GM12878 (cell line): ENCODE measurements around the gene IL17A. TPM values are rescaled to one million over a fixed set of nuclear protein-coding genes. Genes with fewer than 3 reads are reported as not detected.

Experiments used
- ATAC-seq: fragments of 200-7000 bp; cut with Tn5 transposase; 3 replicates; pipeline ENCODE4 v1.9.1; 2020; ENCODE audit warnings: mild to moderate bottlenecking, moderate library complexity
- BruUV-seq: library from RNA; stranded (reverse); fragments of 400-500 nt; replicated peaks from 2 replicates; lab custom pipeline; 2021; lab: Mats Ljungman, UMichigan
- CTCF ChIA-PET: fragments of 300-600 bp; sonication (Branson Sonifier 250); formaldehyde crosslinking; extraction: SDS; loops from one replicate; lab custom pipeline; 2021; ENCODE audit warnings: inconsistent platforms; lab: Yijun Ruan, JAX
- POLR2A ChIA-PET: fragments of 350-600 bp; formaldehyde crosslinking; extraction: SDS; loops from one replicate; lab custom pipeline; 2021; ENCODE audit warnings: inconsistent platforms; lab: Charles Lee
- RAD21 ChIA-PET: fragments of 300-600 bp; sonication (Branson Sonifier 250); formaldehyde crosslinking; loops from one replicate; lab custom pipeline; 2023; ENCODE audit warnings: antibody characterized with exemption; ENCODE audit not compliant: unreplicated experiment; lab: Charles Lee
- SMC1A ChIA-PET: fragments of 300-600 bp; sonication (Branson Sonifier 250); formaldehyde crosslinking; loops from one replicate; lab custom pipeline; 2023; ENCODE audit not compliant: unreplicated experiment, uncharacterized antibody; lab: Charles Lee
- DNase-seq: peaks from one replicate; pipeline ENCODE4 v3.0.0-alpha.2; 2011; ENCODE audit warnings: low read depth, low spot score
- FAIRE-seq: peaks from 3 replicates; lab custom pipeline; 2011; peaks lifted over from hg19 to GRCh38; lab: Jason Lieb, UNC
- H2AFZ ChIP-seq: 2 replicates; pipeline ENCODE4 v1.6.0; 2011; ENCODE audit warnings: low read depth, low read length, control low read depth; ENCODE audit not compliant: control insufficient read depth
- H3K27ac ChIP-seq: 2 replicates; pipeline ENCODE4 v1.5.1; 2011; ENCODE audit warnings: control low read depth; ENCODE audit not compliant: control insufficient read depth, insufficient read depth
- H3K27me3 ChIP-seq, 2 experiments: replicated peaks in 1 of 2; 2 replicates each; pipeline versions ENCODE4 v1.6.0 to v1.6.1; 2011; ENCODE audit warnings: low read length in 1 of 2; ENCODE audit not compliant: control insufficient read depth in 2 of 2, insufficient read depth in 2 of 2
- H3K36me3 ChIP-seq, 2 experiments: 2 replicates each; pipeline ENCODE4 v1.5.1; 2011; ENCODE audit warnings: low read length in 1 of 2; ENCODE audit not compliant: control insufficient read depth in 2 of 2, insufficient read depth in 2 of 2
- H3K4me1 ChIP-seq: 2 replicates; pipeline ENCODE4 v1.6.1; 2011; ENCODE audit warnings: mild to moderate bottlenecking, low read length, moderate library complexity, mixed read lengths; ENCODE audit not compliant: control insufficient read depth, insufficient read depth
- H3K4me2 ChIP-seq: 2 replicates; pipeline ENCODE4 v1.6.0; 2011; ENCODE audit warnings: control low read depth; ENCODE audit not compliant: control insufficient read depth, insufficient read depth
- H3K4me3 ChIP-seq: fragments of 200-600 bp; sonication (generic); 2 replicates; pipeline ENCODE4 v1.5.1; 2016
- H3K79me2 ChIP-seq: 2 replicates; pipeline ENCODE4 v1.6.0; 2011; ENCODE audit warnings: low read length; ENCODE audit not compliant: control insufficient read depth, insufficient read depth
- H3K9ac ChIP-seq: 2 replicates; pipeline ENCODE4 v1.8.0; 2011; ENCODE audit warnings: low read length, control low read depth, mixed read lengths; ENCODE audit not compliant: control insufficient read depth, insufficient read depth
- H3K9me3 ChIP-seq: replicated peaks from 3 replicates; pipeline ENCODE4 v1.5.1; 2011; ENCODE audit warnings: mild to moderate bottlenecking, low read length; ENCODE audit not compliant: control insufficient read depth, insufficient read depth
- H4K20me1 ChIP-seq: 2 replicates; pipeline ENCODE4 v1.6.0; 2011; ENCODE audit not compliant: control insufficient read depth, insufficient read depth
- CBX5 ChIP-seq: sonication (generic); IDR thresholded peaks from 2 replicates; pipeline ENCODE4 v1.6.1; 2016; ENCODE audit warnings: low read depth, moderate library complexity, mild to moderate bottlenecking, inconsistent platforms
- E4F1 ChIP-seq: fragments of 450-650 bp; IDR thresholded peaks from 2 replicates; pipeline ENCODE4 v1.6.1; 2018; ENCODE audit warnings: borderline replicate concordance, mild to moderate bottlenecking; ENCODE audit not compliant: partially characterized antibody
- HDGF ChIP-seq: fragments of 450-650 bp; IDR thresholded peaks from 2 replicates; pipeline ENCODE4 v1.6.1; 2016; ENCODE audit warnings: antibody characterized with exemption
- IKZF1 ChIP-seq: fragments of 450-650 bp; conservative IDR thresholded peaks from 2 replicates; pipeline ENCODE4 v1.6.1; 2017; ENCODE audit warnings: antibody characterized with exemption, mild to moderate bottlenecking
- MYC ChIP-seq: IDR thresholded peaks from 2 replicates; pipeline ENCODE4 v1.6.1; 2011; ENCODE audit warnings: mild to moderate bottlenecking, low read length, moderate library complexity, inconsistent platforms; ENCODE audit not compliant: insufficient read depth, insufficient replicate concordance, insufficient read length, severe bottlenecking
- POLR2A ChIP-seq: IDR thresholded peaks from 2 replicates; pipeline ENCODE4 v1.6.1; 2011; ENCODE audit warnings: low read depth, mild to moderate bottlenecking, low read length
- RAD21 ChIP-seq: IDR thresholded peaks from 2 replicates; pipeline ENCODE4 v1.6.1; 2011; ENCODE audit warnings: mild to moderate bottlenecking, low read depth, low read length, moderate library complexity; ENCODE audit not compliant: insufficient read depth
- SMC3 ChIP-seq: IDR thresholded peaks from 2 replicates; pipeline ENCODE4 v1.6.1; 2011; ENCODE audit warnings: low read length, improper control_type of control experiment, borderline replicate concordance
- STAT3 ChIP-seq: IDR thresholded peaks from 2 replicates; pipeline ENCODE4 v1.6.1; 2011; ENCODE audit warnings: low read depth, low read length, improper control_type of control experiment
- WGBS: methylation state at CpG from one replicate; pipeline ENCODE4 v1.1.6; 2016; ENCODE audit warnings: low lambda C conversion rate; ENCODE audit not compliant: insufficient replicate concordance, insufficient coverage; ENCODE audit errors: missing lambda C conversion rate; 5-methylcytosine and 5-hydroxymethylcytosine counted together
- in situ Hi-C: fragments of 300-500 bp; cut with MboI; formaldehyde crosslinking; loops from 9 replicates; pipeline ENCODE4 v1.14.3; 2018; ENCODE audit warnings: mixed read lengths
- intact Hi-C: fragments of 100-400 bp; cut with micrococcal nuclease; formaldehyde crosslinking; loops from one replicate; pipeline ENCODE4 v1.14.2; 2022; ENCODE audit not compliant: unreplicated experiment
- polyA plus RNA-seq, 11 experiments: library from polyadenylated mRNA; depleted of rRNA in 4 of 11; unstranded in 6 of 11; stranded (reverse) in 5 of 11; fragments of >200 nt; fragmentation: Nextera tagmentation in 4 of 11; fragmentation: Illumina TruSeq in 1 of 11; extraction: Ambion mirVana in 4 of 11; extraction: Trizol in 1 of 11; gene quantifications; 1 replicate in 1 of 11; 2 replicates in 10 of 11; pipeline versions ENCODE4 v1.2.1 to v1.2.3, GENCODE V29; 2011 to 2016; ENCODE audit warnings: inconsistent platforms in 2 of 11, missing spikeins in 2 of 11, low read depth in 1 of 11
- total RNA-seq, 4 experiments: library from RNA; depleted of rRNA in 3 of 4; stranded (reverse); fragments of >200 nt in 3 of 4; fragmentation: Illumina TruSeq in 1 of 4; extraction: Trizol in 1 of 4; gene quantifications; 2 replicates each; pipeline versions ENCODE4 v1.2.1 to v1.2.3, GENCODE V29; 2013 to 2021
- TF ChIP-seq, protein P1 (sequence below): fragments of 150-350 bp; IDR thresholded peaks from 2 replicates; pipeline ENCODE4 v1.6.1; 2014; ENCODE audit warnings: mild to moderate bottlenecking, low read depth, low read length
- TF ChIP-seq, protein P2 (sequence below), 3 experiments: IDR thresholded peaks in 2 of 3; conservative IDR thresholded peaks in 1 of 3; 2 replicates each; pipeline ENCODE4 v1.5.1; 2011; ENCODE audit warnings: low read depth in 3 of 3, low read length in 3 of 3, mild to moderate bottlenecking in 3 of 3, control low read depth in 2 of 3, moderate library complexity in 2 of 3, inconsistent platforms in 1 of 3, mixed read lengths in 1 of 3; ENCODE audit not compliant: control insufficient read depth in 2 of 3, insufficient read depth in 1 of 3; ENCODE audit errors: extremely low read depth in 1 of 3

The IL17A gene
- total and polyA plus RNA-seq, 10 of the 15 experiments (the other 5 are each of a cell fraction or from before 2014, with no cell fraction given) = not detected

DNA sequence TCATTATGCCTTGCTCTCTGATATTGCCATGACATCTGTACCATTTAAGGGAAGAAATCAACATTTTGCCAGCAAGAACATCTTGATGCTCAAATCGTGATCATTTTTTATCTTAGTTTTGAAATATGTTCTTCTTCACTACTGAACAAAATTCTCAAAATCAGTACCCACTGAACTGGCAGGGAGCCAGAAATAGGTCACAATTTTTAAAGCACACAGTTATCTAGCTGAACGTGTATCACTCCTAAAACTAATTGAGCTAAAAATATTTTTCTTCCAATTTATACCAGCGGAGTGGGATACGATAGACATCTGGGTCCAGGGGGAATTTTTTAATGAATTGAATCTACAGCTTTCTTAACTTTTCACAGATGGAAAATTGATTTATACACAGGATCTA, 46.8 kb downstream of the IL17A start (continued):
- TF ChIP-seq E4F1 = no peak
- no peak for TF ChIP-seq POLR2A
- TF ChIP-seq STAT3 = no peak
- TF ChIP-seq, protein P1, sequence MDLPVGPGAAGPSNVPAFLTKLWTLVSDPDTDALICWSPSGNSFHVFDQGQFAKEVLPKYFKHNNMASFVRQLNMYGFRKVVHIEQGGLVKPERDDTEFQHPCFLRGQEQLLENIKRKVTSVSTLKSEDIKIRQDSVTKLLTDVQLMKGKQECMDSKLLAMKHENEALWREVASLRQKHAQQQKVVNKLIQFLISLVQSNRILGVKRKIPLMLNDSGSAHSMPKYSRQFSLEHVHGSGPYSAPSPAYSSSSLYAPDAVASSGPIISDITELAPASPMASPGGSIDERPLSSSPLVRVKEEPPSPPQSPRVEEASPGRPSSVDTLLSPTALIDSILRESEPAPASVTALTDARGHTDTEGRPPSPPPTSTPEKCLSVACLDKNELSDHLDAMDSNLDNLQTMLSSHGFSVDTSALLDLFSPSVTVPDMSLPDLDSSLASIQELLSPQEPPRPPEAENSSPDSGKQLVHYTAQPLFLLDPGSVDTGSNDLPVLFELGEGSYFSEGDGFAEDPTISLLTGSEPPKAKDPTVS = no peak

- intact Hi-C loops (loop anchor here (1.0 to 5.0 kb wide), 4 partner anchors 29 to 171 kb away; partner anchors contain the start of gene PKHD1), in situ Hi-C loops (loop anchor here (5.0 to 10.0 kb wide), 2 partner anchors 72 to 379 kb away; no protein-coding TSS in a partner anchor)
- Histone ChIP-seq H3K4me1 (peaks cover 9% of the 10 kb centered on the region), H3K36me3 (no peaks in the 10 kb centered on the region), H3K4me2 (no peak overlapping the region), H3K27me3 (peaks cover 0 to 2% of the 10 kb centered on the region in 2 experiments; a peak in 2 of 4 replicates), H3K4me3 (no peak overlapping the region), H3K9ac (no peak overlapping the region), H4K20me1 (no peaks in the 10 kb centered on the region), H3K27ac (no peak overlapping the region), H3K9me3 (no peaks in the 10 kb centered on the region; the same call in 2 of the 3 replicates), H3K79me2 (no peaks in the 10 kb centered on the region), H2AFZ (no peak overlapping the region)
- peak; percentile 86 for FAIRE-seq
- ChIA-PET SMC1A (interaction anchor here (0.6 to 5.6 kb wide), 20 partner anchors 8 to 170 kb away, joined by 3 to 45 read pairs (median 4); partner anchors contain the start of gene IL17F), POLR2A (no interaction called here), CTCF (interaction anchor here (0.6 to 5.9 kb wide), 18 partner anchors 21 to 205 kb away, joined by 3 to 91 read pairs (median 5); no protein-coding TSS in a partner anchor), RAD21 (interaction anchor here (0.5 to 5.0 kb wide), 7 partner anchors 24 to 861 kb away, joined by 3 to 28 read pairs (median 3); no protein-coding TSS in a partner anchor)
- no TSS peak for BruUV-seq
- DNase-seq = no peak
- 39% methylated on average over 15 of the region's 15 CpGs for WGBS
- ATAC-seq = peak; percentile 81
- TF ChIP-seq RAD21 (peak; percentile 93), HDGF (no peak), SMC3 (peak; percentile 92), IKZF1 (peak; percentile 40; the same call in 1 of the 2 replicates), CBX5 (0 out of 2 replicates have a peak, but pooled peaks have one; percentile 43), MYC (no peak)
- TF ChIP-seq, protein P2, sequence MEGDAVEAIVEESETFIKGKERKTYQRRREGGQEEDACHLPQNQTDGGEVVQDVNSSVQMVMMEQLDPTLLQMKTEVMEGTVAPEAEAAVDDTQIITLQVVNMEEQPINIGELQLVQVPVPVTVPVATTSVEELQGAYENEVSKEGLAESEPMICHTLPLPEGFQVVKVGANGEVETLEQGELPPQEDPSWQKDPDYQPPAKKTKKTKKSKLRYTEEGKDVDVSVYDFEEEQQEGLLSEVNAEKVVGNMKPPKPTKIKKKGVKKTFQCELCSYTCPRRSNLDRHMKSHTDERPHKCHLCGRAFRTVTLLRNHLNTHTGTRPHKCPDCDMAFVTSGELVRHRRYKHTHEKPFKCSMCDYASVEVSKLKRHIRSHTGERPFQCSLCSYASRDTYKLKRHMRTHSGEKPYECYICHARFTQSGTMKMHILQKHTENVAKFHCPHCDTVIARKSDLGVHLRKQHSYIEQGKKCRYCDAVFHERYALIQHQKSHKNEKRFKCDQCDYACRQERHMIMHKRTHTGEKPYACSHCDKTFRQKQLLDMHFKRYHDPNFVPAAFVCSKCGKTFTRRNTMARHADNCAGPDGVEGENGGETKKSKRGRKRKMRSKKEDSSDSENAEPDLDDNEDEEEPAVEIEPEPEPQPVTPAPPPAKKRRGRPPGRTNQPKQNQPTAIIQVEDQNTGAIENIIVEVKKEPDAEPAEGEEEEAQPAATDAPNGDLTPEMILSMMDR (IDR thresholded peaks at IDR 0.05 in 2 of 3, conservative IDR thresholded peaks at IDR 0.05 in 1 of 3; ENCODE audit: control insufficient read depth in 2 of 3, extremely low read depth in 1 of 3, insufficient read depth in 1 of 3, low read depth in 3 of 3, low read length in 3 of 3) = peak; percentile 71 to 78 (median 75)
These were observed 48.0 kb downstream of the IL17A start for GRCh38 chr6:52233975-52234823.
